GM12878 (cell line): ENCODE results near the gene SLCO2A1. TPM values are rescaled to one million over a fixed set of nuclear protein-coding genes. Genes with fewer than 3 reads are reported as not detected.

Source experiments
- ATAC-seq: fragments of 200-7000 bp; cut with Tn5 transposase; 3 replicates; pipeline ENCODE4 v1.9.1; 2020; ENCODE audit warnings: mild to moderate bottlenecking, moderate library complexity
- BruUV-seq: library from RNA; stranded (reverse); fragments of 400-500 nt; replicated peaks from 2 replicates; lab custom pipeline; 2021; lab: Mats Ljungman, UMichigan
- CTCF ChIA-PET: fragments of 300-600 bp; sonication (Branson Sonifier 250); formaldehyde crosslinking; extraction: SDS; loops from one replicate; lab custom pipeline; 2021; ENCODE audit warnings: inconsistent platforms; lab: Yijun Ruan, JAX
- POLR2A ChIA-PET: fragments of 350-600 bp; formaldehyde crosslinking; extraction: SDS; loops from one replicate; lab custom pipeline; 2021; ENCODE audit warnings: inconsistent platforms; lab: Charles Lee
- RAD21 ChIA-PET: fragments of 300-600 bp; sonication (Branson Sonifier 250); formaldehyde crosslinking; loops from one replicate; lab custom pipeline; 2023; ENCODE audit warnings: antibody characterized with exemption; ENCODE audit not compliant: unreplicated experiment; lab: Charles Lee
- SMC1A ChIA-PET: fragments of 300-600 bp; sonication (Branson Sonifier 250); formaldehyde crosslinking; loops from one replicate; lab custom pipeline; 2023; ENCODE audit not compliant: unreplicated experiment, uncharacterized antibody; lab: Charles Lee
- DNase-seq: peaks from one replicate; pipeline ENCODE4 v3.0.0-alpha.2; 2011; ENCODE audit warnings: low read depth, low spot score
- FAIRE-seq: peaks from 3 replicates; lab custom pipeline; 2011; peaks lifted over from hg19 to GRCh38; lab: Jason Lieb, UNC
- H2AFZ ChIP-seq: 2 replicates; pipeline ENCODE4 v1.6.0; 2011; ENCODE audit warnings: low read depth, low read length, control low read depth; ENCODE audit not compliant: control insufficient read depth
- H3K27ac ChIP-seq: 2 replicates; pipeline ENCODE4 v1.5.1; 2011; ENCODE audit warnings: control low read depth; ENCODE audit not compliant: control insufficient read depth, insufficient read depth
- H3K27me3 ChIP-seq, 2 experiments: replicated peaks in 1 of 2; 2 replicates each; pipeline versions ENCODE4 v1.6.0 to v1.6.1; 2011; ENCODE audit warnings: low read length in 1 of 2; ENCODE audit not compliant: control insufficient read depth in 2 of 2, insufficient read depth in 2 of 2
- H3K36me3 ChIP-seq, 2 experiments: 2 replicates each; pipeline ENCODE4 v1.5.1; 2011; ENCODE audit warnings: low read length in 1 of 2; ENCODE audit not compliant: control insufficient read depth in 2 of 2, insufficient read depth in 2 of 2
- H3K4me1 ChIP-seq: 2 replicates; pipeline ENCODE4 v1.6.1; 2011; ENCODE audit warnings: mild to moderate bottlenecking, low read length, moderate library complexity, mixed read lengths; ENCODE audit not compliant: control insufficient read depth, insufficient read depth
- H3K4me2 ChIP-seq: 2 replicates; pipeline ENCODE4 v1.6.0; 2011; ENCODE audit warnings: control low read depth; ENCODE audit not compliant: control insufficient read depth, insufficient read depth
- H3K4me3 ChIP-seq: fragments of 200-600 bp; sonication (generic); 2 replicates; pipeline ENCODE4 v1.5.1; 2016
- H3K79me2 ChIP-seq: 2 replicates; pipeline ENCODE4 v1.6.0; 2011; ENCODE audit warnings: low read length; ENCODE audit not compliant: control insufficient read depth, insufficient read depth
- H3K9ac ChIP-seq: 2 replicates; pipeline ENCODE4 v1.8.0; 2011; ENCODE audit warnings: low read length, control low read depth, mixed read lengths; ENCODE audit not compliant: control insufficient read depth, insufficient read depth
- H3K9me3 ChIP-seq: replicated peaks from 3 replicates; pipeline ENCODE4 v1.5.1; 2011; ENCODE audit warnings: mild to moderate bottlenecking, low read length; ENCODE audit not compliant: control insufficient read depth, insufficient read depth
- H4K20me1 ChIP-seq: 2 replicates; pipeline ENCODE4 v1.6.0; 2011; ENCODE audit not compliant: control insufficient read depth, insufficient read depth
- CBX3 ChIP-seq: fragments of 200-600 bp; sonication (generic); IDR thresholded peaks from 2 replicates; pipeline ENCODE4 v1.6.1; 2016; ENCODE audit warnings: low read depth, borderline replicate concordance
- CHD1 ChIP-seq: IDR thresholded peaks from 2 replicates; pipeline ENCODE4 v1.6.1; 2012; ENCODE audit warnings: low read depth, low read length, improper control_type of control experiment
- CREM ChIP-seq: IDR thresholded peaks from 2 replicates; pipeline ENCODE4 v1.6.1; 2014; ENCODE audit warnings: antibody characterized with exemption, low read depth
- EP300 ChIP-seq, 2 experiments: fragments of 150-350 bp in 1 of 2; IDR thresholded peaks; 2 replicates each; pipeline ENCODE4 v1.6.1; 2011 to 2012; ENCODE audit warnings: low read depth in 2 of 2, low read length in 2 of 2, borderline replicate concordance in 1 of 2, improper control_type of control experiment in 1 of 2, inconsistent platforms in 1 of 2; ENCODE audit not compliant: control insufficient read depth in 1 of 2
- IKZF1 ChIP-seq: fragments of 450-650 bp; conservative IDR thresholded peaks from 2 replicates; pipeline ENCODE4 v1.6.1; 2017; ENCODE audit warnings: antibody characterized with exemption, mild to moderate bottlenecking
- IKZF2 ChIP-seq, 2 experiments: fragments of 450-650 bp; IDR thresholded peaks; 2 replicates each; pipeline ENCODE4 v1.6.1; 2017; ENCODE audit warnings: mild to moderate bottlenecking in 2 of 2, moderate library complexity in 2 of 2
- IRF4 ChIP-seq: IDR thresholded peaks from 2 replicates; pipeline ENCODE4 v1.6.1; 2011; ENCODE audit warnings: low read depth, low read length
- PAX8 ChIP-seq: fragments of 450-650 bp; IDR thresholded peaks from 2 replicates; pipeline ENCODE4 v1.6.1; 2017; ENCODE audit warnings: mild to moderate bottlenecking, moderate library complexity
- POLR2A ChIP-seq: IDR thresholded peaks from 2 replicates; pipeline ENCODE4 v1.6.1; 2011; ENCODE audit warnings: low read depth, mild to moderate bottlenecking, low read length
- SMAD1 ChIP-seq: fragments of 450-650 bp; IDR thresholded peaks from 2 replicates; pipeline ENCODE4 v1.6.1; 2018; ENCODE audit warnings: mild to moderate bottlenecking, low read depth; ENCODE audit not compliant: partially characterized antibody
- YY1 ChIP-seq: IDR thresholded peaks from 2 replicates; pipeline ENCODE4 v1.6.1; 2011; ENCODE audit warnings: low read depth, mild to moderate bottlenecking, low read length
- ZNF384 ChIP-seq: IDR thresholded peaks from 2 replicates; pipeline ENCODE4 v1.6.1; 2012; ENCODE audit warnings: low read depth, mild to moderate bottlenecking, low read length, improper control_type of control experiment, borderline replicate concordance
- WGBS: methylation state at CpG from one replicate; pipeline ENCODE4 v1.1.6; 2016; ENCODE audit warnings: low lambda C conversion rate; ENCODE audit not compliant: insufficient replicate concordance, insufficient coverage; ENCODE audit errors: missing lambda C conversion rate; 5-methylcytosine and 5-hydroxymethylcytosine counted together
- in situ Hi-C: fragments of 300-500 bp; cut with MboI; formaldehyde crosslinking; loops from 9 replicates; pipeline ENCODE4 v1.14.3; 2018; ENCODE audit warnings: mixed read lengths
- intact Hi-C: fragments of 100-400 bp; cut with micrococcal nuclease; formaldehyde crosslinking; loops from one replicate; pipeline ENCODE4 v1.14.2; 2022; ENCODE audit not compliant: unreplicated experiment
- polyA plus RNA-seq, 11 experiments: library from polyadenylated mRNA; depleted of rRNA in 4 of 11; unstranded in 6 of 11; stranded (reverse) in 5 of 11; fragments of >200 nt; fragmentation: Nextera tagmentation in 4 of 11; fragmentation: Illumina TruSeq in 1 of 11; extraction: Ambion mirVana in 4 of 11; extraction: Trizol in 1 of 11; gene quantifications; 1 replicate in 1 of 11; 2 replicates in 10 of 11; pipeline versions ENCODE4 v1.2.1 to v1.2.3, GENCODE V29; 2011 to 2016; ENCODE audit warnings: inconsistent platforms in 2 of 11, missing spikeins in 2 of 11, low read depth in 1 of 11
- total RNA-seq, 4 experiments: library from RNA; depleted of rRNA in 3 of 4; stranded (reverse); fragments of >200 nt in 3 of 4; fragmentation: Illumina TruSeq in 1 of 4; extraction: Trizol in 1 of 4; gene quantifications; 2 replicates each; pipeline versions ENCODE4 v1.2.1 to v1.2.3, GENCODE V29; 2013 to 2021
- TF ChIP-seq, protein P1 (sequence below): IDR thresholded peaks from 2 replicates; pipeline ENCODE4 v1.6.1; 2012; ENCODE audit warnings: mild to moderate bottlenecking, low read depth, low read length
- TF ChIP-seq, protein P2 (sequence below): fragments of 150-350 bp; IDR thresholded peaks from 2 replicates; pipeline ENCODE4 v1.6.1; 2016; ENCODE audit warnings: low read depth, low read length

SLCO2A1 gene
- total and polyA plus RNA-seq, 10 of the 15 experiments (the other 5 are each of a cell fraction or from before 2014, with no cell fraction given): 0.05 TPM; not detected in 9

DNA sequence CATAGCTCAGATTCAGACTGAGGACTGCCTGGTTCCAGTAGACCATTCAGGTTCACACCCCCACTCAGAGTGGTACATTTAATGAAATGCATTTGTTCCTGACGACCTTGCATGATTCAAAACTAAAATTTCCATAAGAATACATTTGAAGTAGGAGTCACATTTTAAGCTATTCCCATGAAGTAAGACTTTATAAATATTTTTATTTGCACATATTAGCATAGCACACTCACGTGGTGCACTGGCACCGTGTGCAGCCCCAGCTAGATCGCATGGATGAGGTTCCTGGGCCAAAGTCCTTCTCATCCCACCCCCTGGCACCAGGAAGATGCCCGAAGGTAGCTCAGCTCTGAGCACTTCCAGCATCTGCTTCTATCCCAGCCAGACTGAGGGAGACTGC, 59.4 kb downstream of the SLCO2A1 start:
- no peak overlapping the region for H2AFZ ChIP-seq
- H3K27ac ChIP-seq: no peak overlapping the region
- H3K4me3 ChIP-seq: no peak overlapping the region
- H3K27me3 ChIP-seq: peaks cover 0 to 3% of the 10 kb centered on the region in 2 experiments; a peak in 2 of 4 replicates
- no peaks in the 10 kb centered on the region; the same call in 2 of the 3 replicates for H3K9me3 ChIP-seq
- intact Hi-C loops: no loop called here
- DNase-seq: no peak
- H3K79me2 ChIP-seq: no peaks in the 10 kb centered on the region
- no peak overlapping the region for H3K9ac ChIP-seq
- H3K36me3 ChIP-seq: no peaks in the 10 kb centered on the region
- ATAC-seq: no peak
- H4K20me1 ChIP-seq: no peaks in the 10 kb centered on the region
- no peaks in the 10 kb centered on the region for H3K4me1 ChIP-seq
- CTCF ChIA-PET: interaction anchor here (1.4 kb wide), 1 partner anchor 20 kb away, joined by 3 read pairs; no protein-coding TSS in a partner anchor
- RAD21 ChIA-PET: no interaction called here
- 5% methylated on average over 5 of the region's 5 CpGs for WGBS
- in situ Hi-C loops: no loop called here
- H3K4me2 ChIP-seq: no peak overlapping the region
- FAIRE-seq: no peak
- TF ChIP-seq IKZF1 (no peak), CHD1 (no peak), YY1 (no peak), EP300 (IDR thresholded peaks at IDR 0.05; ENCODE audit: borderline replicate concordance in 1 of 2, control insufficient read depth in 1 of 2, low read depth in 2 of 2, low read length in 2 of 2) (no peak), PAX8 (no peak), SMAD1 (no peak), IKZF2 (IDR thresholded peaks at IDR 0.05) (no peak), IRF4 (no peak), POLR2A (no peak), CREM (no peak), ZNF384 (no peak), CBX3 (no peak)
- TF ChIP-seq, protein P1, sequence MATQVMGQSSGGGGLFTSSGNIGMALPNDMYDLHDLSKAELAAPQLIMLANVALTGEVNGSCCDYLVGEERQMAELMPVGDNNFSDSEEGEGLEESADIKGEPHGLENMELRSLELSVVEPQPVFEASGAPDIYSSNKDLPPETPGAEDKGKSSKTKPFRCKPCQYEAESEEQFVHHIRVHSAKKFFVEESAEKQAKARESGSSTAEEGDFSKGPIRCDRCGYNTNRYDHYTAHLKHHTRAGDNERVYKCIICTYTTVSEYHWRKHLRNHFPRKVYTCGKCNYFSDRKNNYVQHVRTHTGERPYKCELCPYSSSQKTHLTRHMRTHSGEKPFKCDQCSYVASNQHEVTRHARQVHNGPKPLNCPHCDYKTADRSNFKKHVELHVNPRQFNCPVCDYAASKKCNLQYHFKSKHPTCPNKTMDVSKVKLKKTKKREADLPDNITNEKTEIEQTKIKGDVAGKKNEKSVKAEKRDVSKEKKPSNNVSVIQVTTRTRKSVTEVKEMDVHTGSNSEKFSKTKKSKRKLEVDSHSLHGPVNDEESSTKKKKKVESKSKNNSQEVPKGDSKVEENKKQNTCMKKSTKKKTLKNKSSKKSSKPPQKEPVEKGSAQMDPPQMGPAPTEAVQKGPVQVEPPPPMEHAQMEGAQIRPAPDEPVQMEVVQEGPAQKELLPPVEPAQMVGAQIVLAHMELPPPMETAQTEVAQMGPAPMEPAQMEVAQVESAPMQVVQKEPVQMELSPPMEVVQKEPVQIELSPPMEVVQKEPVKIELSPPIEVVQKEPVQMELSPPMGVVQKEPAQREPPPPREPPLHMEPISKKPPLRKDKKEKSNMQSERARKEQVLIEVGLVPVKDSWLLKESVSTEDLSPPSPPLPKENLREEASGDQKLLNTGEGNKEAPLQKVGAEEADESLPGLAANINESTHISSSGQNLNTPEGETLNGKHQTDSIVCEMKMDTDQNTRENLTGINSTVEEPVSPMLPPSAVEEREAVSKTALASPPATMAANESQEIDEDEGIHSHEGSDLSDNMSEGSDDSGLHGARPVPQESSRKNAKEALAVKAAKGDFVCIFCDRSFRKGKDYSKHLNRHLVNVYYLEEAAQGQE: no peak
- TF ChIP-seq, protein P2, sequence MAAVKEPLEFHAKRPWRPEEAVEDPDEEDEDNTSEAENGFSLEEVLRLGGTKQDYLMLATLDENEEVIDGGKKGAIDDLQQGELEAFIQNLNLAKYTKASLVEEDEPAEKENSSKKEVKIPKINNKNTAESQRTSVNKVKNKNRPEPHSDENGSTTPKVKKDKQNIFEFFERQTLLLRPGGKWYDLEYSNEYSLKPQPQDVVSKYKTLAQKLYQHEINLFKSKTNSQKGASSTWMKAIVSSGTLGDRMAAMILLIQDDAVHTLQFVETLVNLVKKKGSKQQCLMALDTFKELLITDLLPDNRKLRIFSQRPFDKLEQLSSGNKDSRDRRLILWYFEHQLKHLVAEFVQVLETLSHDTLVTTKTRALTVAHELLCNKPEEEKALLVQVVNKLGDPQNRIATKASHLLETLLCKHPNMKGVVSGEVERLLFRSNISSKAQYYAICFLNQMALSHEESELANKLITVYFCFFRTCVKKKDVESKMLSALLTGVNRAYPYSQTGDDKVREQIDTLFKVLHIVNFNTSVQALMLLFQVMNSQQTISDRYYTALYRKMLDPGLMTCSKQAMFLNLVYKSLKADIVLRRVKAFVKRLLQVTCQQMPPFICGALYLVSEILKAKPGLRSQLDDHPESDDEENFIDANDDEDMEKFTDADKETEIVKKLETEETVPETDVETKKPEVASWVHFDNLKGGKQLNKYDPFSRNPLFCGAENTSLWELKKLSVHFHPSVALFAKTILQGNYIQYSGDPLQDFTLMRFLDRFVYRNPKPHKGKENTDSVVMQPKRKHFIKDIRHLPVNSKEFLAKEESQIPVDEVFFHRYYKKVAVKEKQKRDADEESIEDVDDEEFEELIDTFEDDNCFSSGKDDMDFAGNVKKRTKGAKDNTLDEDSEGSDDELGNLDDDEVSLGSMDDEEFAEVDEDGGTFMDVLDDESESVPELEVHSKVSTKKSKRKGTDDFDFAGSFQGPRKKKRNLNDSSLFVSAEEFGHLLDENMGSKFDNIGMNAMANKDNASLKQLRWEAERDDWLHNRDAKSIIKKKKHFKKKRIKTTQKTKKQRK: no peak
- BruUV-seq: no TSS peak
- SMC1A ChIA-PET: no interaction called here
- POLR2A ChIA-PET: no interaction called here
